Renal pelvis (tissue), 4 donors: Measurements from ENCODE around the gene WASHC3. TPM values are rescaled to one million over a fixed set of nuclear protein-coding genes. Genes with fewer than 3 reads are reported as not detected.
"Not testable (repeated sequence)": the region's sequence is repeated elsewhere in the genome, so short reads cannot be mapped to it uniquely, and the experiment has no call there.

Source experiments
- DNase-seq: peaks from one replicate; pipeline ENCODE4 v3.0.0-alpha.2; 2013
- polyA plus RNA-seq, 3 donors: library from polyadenylated mRNA; unstranded; fragments of 120-200 nt; gene quantifications; one replicate each; pipeline ENCODE4 v1.2.1, GENCODE V29; 2013; ENCODE audit not compliant: insufficient read length in 3 of 3

The WASHC3 gene
- polyA plus RNA-seq, 3 donors: 48.7 to 55.8 (median 49.5) TPM

GRCh38 chr12:102054345-102054744 lies 7.4 kb downstream of the WASHC3 start:
- DNase-seq: no peak

- DNase-seq: no peak
These were observed 8.8 kb downstream of the WASHC3 start for GRCh38 chr12:102053062-102053349.

GRCh38 chr12:102052192-102053061 lies 9.4 kb downstream of the WASHC3 start:
- DNase-seq: no peak

GRCh38 chr12:102051431-102051965 lies 10.3 kb downstream of the WASHC3 start:
- no peak for DNase-seq

GRCh38 chr12:102050660-102051430 lies 10.9 kb downstream of the WASHC3 start:
- no peak for DNase-seq

GRCh38 chr12:102043928-102044327 lies 17.9 kb downstream of the WASHC3 start:
- no peak for DNase-seq

GRCh38 chr12:102033991-102034745 lies 27.6 kb downstream of the WASHC3 start:
- DNase-seq: no peak

- no peak for DNase-seq
These were observed 29.9 kb downstream of the WASHC3 start for GRCh38 chr12:102031852-102032251.

- DNase-seq: no peak
These were observed 32.6 kb downstream of the WASHC3 start for GRCh38 chr12:102029141-102029540.

- no peak for DNase-seq
These were observed 35.1 kb downstream of the WASHC3 start for GRCh38 chr12:102026728-102027127.

- DNase-seq: no peak
These were observed 37.0 kb downstream of the WASHC3 start for GRCh38 chr12:102024765-102025164.

- no peak for DNase-seq
These were observed 38.4 kb downstream of the WASHC3 start for GRCh38 chr12:102023343-102023930.

- DNase-seq: no peak
These were observed 39.5 kb downstream of the WASHC3 start for GRCh38 chr12:102022286-102022685.

GRCh38 chr12:102021540-102022246 lies 40.1 kb downstream of the WASHC3 start:
- no peak for DNase-seq

- DNase-seq: not testable (repeated sequence)
These were observed 43.2 kb downstream of the WASHC3 start for GRCh38 chr12:102018607-102019006.

GRCh38 chr12:102016472-102016871 lies 45.3 kb downstream of the WASHC3 start:
- DNase-seq: no peak

GRCh38 chr12:102010265-102010994 lies 51.4 kb downstream of the WASHC3 start:
- DNase-seq: no peak

- no peak for DNase-seq
These were observed 52.0 kb downstream of the WASHC3 start for GRCh38 chr12:102009796-102010195.

- DNase-seq: no peak
These were observed 53.1 kb downstream of the WASHC3 start for GRCh38 chr12:102008615-102009126.

GRCh38 chr12:102005256-102005655 lies 56.5 kb downstream of the WASHC3 start:
- DNase-seq: no peak
